Measurements from ENCODE around the gene CALHM3.
"Not testable (repeated sequence)": the region's sequence is repeated elsewhere in the genome, so short reads cannot be mapped to it uniquely, and the experiment has no call there.

The CALHM3 gene

DNA sequence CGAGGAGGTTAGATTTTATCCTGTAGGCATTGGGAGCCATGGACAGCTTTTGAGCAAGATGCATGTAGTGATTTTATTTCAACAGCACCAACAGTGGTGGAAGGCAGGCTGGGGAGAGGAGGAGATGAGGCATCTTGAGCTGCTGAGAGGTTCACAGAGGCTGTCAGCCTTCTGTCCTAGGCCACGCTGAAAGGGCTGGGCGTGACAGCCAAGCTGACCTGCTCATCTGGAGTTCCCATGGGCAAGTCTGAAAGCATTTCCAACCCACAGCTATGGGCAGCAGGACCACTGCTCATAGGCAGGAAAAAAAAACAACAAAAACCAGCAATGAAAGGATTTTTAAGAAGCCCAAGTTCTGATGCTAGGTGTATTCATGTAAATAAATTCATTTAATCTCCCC lies 22.1 kb upstream of the CALHM3 start:
- DNase-seq = no peak

DNA sequence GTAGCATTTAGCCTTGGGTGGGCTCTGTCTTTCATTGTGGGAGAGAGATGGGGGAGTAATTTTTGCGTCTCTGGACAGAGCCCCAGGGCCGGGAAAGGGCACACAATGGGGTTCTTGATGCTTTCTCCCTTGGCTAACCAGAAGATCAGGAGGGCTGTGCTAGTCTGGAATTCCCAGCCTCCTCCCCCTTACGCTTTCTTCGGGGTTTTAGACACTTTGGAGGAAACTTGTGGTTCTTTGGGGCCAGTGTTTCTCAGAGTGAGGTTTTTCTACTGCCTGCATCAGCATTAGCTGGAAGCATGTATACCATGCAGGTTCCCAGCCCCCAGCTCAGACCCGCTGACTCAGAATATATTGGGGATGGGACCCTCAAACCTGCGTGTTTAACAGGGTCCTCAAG lies 21.4 kb upstream of the CALHM3 start:
- DNase-seq = no peak

DNA sequence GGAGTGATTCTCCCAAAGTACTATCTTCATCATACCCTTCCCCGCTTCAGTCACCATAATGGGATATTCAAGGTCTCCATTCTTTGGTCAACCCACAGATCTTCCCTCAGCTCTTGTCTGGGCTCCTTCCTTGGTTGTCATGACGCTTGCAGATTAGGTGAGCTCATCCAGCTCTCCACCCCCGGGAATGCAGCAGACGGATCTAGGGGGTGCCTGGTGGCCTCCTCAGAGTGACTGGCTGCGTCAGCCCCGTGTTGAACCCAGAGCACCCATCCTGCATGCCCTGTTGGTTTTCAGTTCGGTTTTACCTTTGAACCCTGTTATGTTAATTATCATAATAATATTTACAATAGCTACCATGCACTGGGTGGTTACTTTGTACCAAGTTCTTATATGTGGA lies 20.8 kb upstream of the CALHM3 start:
- DNase-seq = no peak

DNA sequence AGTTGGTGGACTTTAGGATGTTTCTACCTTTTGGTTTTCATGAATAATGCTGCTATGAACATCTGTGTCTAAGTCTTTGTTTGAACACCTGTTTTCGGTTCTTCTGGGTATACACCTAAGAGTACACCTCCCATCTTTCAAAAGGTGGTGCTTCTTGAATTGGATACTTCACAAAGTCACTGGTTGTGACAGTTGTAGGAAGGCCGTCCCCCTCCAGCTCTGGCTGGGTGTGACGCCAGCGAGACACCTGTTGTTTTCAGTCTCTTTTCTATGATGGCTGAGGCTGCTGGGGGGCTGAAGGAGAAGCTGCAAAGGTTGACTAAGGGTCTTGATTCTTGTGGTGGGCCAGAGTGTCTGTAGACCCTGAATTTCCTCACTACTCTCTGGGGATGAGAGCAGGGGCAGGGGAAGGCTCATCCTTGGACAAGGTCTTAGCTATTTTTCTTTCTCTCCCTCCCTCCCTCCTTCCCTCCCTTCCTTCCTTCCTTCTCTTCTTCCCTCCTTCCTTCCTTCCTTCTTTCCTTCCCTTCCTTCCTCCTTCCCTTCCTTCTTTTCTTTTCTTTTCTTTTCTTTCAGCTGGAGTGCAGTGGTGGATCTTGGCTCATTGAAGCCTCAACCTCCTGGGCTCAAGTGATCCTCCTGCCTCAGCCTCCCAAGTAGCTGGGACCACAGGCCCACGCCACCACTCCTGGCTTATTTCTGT lies 20.0 kb upstream of the CALHM3 start:
- DNase-seq = no peak

DNA sequence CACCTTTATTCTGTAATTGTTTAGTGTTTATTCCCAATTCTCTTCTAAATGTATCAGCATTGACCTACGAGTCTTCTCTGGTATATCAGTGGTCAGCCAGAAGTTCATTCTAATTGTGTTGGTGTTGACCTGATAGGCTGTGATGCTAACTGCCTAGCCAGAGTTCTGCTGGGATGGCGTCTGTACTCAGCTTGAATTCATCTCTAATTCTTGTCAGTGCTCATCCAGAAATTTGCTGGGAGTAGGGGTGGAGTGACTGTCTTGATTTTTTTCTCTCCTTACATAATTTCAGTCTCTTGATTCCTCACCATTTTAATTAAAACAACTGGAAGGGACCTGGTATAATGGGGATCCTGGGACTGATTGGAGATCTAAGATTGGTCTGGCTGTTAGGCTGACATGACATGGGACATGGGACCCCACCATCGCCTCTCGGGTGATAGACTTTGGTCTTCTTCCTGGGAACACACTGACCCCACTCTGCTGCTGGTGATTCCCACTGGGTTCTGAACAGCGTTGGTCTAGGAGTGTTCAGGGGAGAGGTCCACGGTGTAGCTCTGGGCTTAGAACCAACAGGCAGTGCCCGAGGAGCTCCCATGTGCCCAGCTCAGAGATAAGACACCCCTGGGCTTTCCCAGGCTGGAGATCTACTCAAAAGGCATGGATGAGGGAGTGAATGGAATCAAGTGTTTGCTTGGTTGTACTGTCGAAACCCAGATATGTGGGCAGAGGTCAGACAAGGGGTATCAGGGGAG lies 18.3 kb upstream of the CALHM3 start:
- DNase-seq = no peak

DNA sequence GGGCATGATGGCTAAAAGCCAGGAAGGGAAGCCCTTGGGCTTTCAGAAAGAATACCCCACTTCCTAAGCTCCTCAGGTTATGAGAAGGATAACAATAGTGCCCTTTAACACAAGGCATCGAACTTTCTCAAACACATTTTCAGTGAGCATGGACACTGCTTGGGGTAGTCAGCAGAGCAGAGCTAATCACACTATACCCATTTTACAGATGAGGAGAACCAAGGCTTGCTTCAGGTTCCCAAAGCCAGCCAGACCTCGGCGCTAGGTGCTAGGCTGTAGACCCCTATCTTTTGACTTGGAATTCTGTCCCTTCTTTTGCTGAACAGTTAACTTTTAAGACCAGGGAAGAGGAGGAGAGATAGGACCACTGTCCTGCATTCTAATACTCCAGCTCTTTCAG lies 16.3 kb upstream of the CALHM3 start:
- DNase-seq = no peak

DNA sequence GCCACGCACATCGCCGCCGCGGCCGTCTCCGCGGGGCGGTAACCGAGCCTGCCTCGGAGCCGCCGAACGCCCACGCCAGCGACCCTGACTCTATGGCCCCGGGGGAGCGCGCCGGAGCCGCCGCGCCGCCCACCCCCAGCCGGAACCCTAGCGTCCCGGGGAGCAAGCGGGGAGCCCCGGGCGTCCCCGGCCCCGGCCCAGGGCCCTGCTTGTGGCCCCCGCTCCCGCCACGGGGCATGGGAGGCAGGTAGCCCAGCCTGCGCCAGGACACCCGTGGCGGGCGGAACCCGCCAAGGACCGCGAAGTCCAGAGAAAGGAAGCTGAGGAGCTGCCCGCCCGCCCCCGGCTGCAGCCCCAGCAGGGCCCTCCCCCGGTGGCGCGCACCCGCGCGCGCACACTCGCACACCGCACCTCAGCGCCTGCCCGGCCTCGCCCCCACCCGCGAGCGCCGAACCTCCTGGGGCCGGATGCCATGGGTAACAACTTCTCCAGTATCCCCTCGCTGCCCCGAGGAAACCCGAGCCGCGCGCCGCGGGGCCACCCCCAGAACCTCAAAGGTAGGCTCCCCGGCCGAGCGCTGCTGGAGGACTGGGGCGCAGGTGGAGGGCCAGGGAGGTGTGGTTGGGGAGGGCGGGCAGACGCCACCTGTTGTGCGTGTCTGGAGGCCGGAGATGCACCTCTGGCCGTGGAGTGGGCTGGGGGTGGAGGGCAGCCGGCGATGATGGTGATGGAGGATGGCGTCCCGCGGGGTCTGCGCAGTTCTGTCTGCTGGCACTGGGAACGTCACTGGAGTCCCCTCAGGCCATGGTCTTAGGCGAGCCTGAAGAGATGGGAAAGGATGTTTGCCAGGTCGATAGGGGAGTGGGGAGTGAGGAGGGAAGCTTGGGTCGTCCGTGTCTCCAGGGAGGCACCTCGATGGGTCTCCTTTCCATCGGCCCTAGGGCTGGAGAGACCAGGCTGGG lies 15.2 kb upstream of the CALHM3 start:
- DNase-seq = peak; percentile 6

DNA sequence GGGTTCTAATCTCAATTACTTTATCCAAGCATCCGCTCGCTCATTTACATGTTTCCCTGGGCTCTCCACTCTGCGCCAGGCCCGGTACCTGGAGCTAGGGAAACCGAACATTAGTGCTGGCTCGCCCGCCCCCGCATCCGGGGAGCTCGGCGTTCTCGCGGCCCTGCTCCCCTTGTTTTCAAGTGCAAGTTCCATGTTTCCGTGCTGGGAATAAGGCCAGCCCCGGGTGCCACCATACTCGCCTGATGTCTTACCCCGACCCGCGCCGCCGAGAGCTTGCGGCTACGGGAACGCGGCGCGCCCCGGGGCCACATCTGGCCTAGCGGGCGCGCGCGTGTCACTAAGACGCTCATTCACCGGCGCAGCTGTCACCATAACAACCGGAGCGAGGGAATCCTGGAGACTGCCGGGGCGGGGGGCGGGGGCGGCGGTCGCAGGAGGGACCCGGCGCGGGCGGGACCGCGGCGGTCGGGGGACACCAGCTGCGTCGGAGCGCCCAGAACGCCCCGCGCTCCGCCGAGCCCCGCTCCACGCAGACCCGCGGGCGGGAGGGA lies 14.4 kb upstream of the CALHM3 start, which contains the start of gene NEURL1:
TSS of gene NEURL1 (plus strand) at position 344 of the 554 bp plus-strand sequence. CDS start 683 bp downstream, outside the sequence.
- DNase-seq = peak; percentile 8

DNA sequence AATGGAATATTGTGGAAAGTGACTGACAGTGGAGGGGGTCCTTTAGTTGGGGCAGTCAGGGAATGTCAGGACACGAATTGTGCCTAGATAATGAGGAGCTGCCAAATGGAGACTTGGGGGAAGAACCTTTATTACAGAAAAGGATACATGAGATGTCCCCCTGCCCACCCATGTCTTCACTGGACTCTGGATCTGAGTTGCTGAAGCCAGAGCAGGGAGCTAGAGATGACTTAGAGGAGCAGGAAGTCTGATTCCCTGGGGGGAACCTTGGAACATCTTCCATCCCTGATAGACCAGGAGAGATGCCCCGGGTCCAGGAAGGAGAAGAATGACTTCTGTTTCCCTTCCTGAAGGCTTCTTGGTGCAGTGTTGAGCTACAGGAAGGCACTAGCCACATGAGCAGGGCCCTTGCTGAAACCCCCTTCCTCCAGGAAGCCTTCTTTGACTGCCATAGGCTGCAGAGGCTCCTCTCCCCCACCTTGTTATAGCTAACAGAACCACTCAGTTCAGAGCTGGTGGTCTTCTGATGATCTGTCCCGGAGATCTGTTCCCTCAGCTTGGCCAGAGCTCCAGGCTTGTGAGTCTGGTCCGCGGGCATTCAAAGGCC lies 13.7 kb upstream of the CALHM3 start:
- DNase-seq = no peak

DNA sequence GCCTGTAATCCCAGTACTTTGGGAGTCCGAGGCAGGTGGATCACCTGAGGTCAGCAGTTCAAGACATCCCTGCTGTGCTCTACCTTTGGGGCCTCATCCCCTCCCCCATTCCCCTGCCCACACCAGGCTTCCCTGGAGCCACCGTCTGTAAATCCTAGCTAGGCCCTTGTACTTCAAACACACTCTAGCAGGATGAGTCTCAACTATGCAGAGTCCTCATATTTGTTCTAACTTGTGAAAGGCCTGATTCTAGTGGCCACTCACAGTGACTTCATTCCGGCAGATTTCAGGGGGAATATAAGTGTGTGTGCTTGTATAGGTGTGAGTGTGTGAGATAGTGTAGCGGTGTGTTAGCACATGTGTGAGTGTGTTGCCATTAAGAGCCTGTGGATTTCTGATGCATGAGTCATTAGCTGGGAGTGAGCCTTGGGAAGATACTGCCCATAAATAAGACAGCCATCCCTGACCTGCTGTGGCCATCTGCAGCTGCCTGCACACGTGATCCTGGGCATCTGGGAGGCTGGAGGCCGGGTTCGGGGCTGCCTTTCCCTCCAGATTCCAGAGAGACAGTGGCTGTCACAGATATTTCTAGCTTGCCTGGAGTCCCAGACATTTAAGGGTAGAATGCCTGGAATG lies 12.8 kb upstream of the CALHM3 start:
- no peak for DNase-seq

DNA sequence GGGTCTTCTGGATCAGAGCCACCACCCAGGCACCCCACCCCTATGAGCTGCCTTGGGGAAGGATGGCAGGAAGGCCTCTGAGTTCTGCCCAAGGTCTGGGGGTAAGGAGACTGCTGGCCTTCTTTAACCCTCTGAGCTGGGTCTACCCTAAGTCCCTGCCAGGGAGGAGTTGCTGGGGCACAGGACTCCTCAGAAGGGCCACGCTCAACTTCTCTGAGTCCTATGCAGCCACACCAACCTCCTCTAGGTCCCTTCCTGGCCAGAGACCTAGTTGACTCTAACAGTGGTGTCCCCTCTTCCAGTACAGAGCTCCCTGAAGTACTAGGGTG lies 11.9 kb upstream of the CALHM3 start:
- DNase-seq = no peak

DNA sequence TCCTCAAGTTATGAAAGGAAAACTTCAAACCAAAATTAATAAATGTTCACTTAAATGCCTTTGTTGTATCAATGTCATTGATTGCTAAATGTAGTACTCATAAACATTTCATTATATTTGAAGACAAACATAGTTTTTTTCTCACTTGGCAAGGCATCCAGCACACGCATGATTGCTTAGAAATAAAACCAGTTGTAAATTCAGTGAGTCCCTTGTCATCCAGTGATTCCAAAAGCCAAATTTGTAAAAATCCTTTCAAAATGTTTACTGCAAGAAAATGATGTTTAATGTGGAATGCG lies 8.3 kb upstream of the CALHM3 start:
- no peak for DNase-seq

DNA sequence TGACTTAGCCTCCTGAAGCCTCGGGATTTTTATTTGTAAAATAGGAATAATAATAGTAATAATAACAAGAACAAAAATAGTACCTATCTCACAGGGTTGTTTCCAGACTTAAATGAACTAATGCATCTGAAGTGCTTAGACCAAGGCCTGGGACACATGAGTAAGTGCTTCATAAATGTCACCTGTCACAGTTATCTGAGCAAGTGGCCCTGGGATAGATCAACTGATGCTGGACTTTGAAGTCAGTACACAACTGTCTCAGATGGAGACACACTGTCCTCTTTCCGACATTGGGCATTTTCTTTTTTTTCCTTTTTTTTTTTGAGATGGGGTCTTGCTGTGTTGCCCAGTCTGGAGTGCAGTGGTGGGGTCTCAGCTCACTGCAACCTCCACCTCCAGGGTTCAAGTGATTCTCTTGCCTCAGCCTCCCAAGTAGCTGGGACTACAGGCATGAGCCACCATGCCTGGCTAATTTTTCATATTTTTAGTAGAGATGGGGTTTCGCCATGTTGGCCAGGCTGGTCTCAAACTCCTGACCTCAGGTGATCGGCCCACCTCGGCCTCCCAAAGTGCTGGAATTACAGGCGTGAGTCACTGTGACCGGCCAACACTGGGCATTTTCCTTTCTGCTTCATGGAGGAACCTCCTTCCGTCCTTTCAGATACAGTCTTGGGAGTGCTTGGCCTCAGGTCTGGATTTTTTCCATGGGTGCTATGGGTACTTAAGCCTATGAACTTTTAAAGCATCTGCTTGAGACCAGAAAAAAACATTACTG lies 7.8 kb upstream of the CALHM3 start:
- not testable (repeated sequence) for DNase-seq

DNA sequence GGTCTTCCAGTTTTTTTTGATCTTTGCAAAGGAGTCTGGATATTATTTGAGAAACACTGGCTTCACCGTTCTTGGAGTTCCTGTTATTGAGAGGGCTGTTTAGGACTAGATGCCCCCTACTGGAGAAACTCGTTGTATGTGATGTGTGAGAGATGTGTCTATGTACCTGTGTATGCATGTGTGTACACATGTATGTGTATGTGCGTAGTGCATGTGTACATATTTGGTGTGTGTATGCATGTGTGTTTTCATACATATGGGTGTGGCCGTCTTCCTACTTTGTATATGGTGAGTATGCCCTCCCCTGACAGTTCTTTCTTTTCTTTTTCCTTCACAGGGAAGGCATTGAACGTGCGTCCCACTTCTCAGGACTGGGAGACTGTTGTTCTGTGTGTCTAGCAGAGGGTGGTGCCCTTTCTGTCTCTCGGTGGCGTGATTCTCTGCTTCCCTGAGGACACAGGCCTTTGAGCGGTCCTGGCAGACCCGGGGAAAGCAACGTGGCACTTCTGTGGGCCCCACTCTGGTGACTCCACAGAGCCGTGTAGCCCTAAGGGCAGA lies 3.0 kb upstream of the CALHM3 start:
- DNase-seq = peak; percentile 12

DNA sequence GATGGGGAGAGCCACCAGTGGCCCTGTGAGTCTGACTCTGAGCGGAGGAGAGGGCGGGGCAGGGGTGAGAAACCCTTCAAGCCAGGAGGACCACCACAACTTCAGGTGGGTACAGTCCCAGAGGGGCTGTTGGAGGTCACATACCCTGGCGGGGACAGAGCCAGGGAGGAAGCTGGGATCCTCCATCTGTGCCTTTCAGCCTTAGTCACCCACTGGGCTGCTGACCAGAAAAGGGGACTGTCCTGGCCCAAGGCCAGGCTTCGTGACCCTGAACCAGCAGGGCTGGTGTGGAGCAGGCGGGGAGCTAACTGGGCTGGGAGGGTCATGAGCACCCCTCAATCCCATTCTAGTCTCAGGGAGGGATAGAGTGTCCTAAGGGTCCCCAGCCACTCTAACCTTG lies 1.5 kb upstream of the CALHM3 start:
- no peak for DNase-seq

DNA sequence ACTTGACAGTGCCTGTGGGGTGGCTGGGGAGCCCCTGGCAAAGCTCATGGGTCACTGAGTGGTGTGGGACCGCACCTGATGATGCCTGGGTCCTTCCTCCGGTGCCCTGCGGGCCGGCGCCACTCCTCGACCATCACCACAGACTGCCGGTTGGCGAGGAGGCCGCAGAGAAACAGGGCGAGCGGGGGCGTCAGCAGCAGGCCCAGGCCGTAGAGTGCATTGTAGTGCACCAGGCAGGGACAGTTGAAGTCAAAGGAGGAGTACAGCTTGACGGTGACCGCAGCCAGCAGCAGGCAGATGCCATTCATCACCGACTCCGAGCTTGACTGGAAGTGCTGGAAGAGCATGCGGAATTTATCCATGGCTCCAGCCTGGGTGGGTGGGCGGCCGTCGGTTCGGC lies 369 bp downstream of the CALHM3 start:
- DNase-seq = no peak

DNA sequence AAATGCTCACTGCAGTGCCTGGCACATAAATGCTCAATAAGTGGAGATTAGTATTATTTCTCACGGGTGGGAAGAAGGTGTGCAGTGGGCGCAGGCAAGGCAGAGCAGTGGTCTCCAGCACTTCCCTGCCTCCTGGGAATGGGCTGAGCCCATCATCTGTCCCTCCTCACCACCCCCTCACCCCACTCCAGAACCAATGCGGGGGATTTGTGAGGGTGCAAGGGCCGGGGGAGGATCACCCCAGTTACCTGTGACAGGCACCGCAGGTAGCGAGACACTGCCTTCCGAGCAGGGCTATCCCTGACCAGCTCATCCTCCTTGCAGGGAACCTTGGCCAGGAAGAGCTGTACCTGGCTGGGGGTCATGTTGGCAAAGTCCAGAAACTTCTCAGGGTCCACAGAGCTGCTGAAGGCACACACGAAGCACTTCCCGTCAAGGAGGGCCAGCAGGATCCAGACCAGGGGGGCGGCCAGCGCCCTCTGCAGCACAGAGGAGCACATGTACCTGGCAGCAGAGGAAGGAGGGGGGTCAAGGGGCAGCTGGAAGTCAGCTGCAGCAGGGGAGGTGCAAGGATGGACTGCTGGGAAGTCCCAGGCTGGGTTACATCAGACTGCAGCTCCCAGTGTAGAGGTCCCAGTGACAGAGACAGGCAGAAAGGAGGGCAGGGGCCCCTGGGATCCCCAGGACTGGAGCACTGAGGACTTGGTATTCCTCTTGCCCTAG lies 2.8 kb downstream of the CALHM3 start:
- no peak for DNase-seq

DNA sequence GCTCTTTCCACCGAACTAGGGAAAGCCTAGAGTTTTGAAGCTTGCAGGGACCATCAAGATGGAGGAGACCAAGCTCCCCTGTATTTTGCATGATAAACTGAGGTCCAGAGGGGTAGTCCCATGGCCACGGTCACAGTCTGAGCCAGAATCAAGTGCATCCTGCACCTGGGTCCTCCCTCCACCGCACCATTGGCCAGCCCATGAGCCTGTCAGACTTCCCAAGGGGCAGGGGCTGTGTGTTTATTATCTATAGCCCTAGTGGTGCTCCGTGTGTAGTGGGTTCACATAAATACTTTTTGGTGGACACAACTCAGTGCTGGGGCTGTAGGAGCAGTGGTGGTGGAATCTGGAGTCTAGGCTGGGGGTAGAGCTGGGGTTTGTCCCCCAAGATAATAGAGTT lies 3.6 kb downstream of the CALHM3 start:
- no peak for DNase-seq

DNA sequence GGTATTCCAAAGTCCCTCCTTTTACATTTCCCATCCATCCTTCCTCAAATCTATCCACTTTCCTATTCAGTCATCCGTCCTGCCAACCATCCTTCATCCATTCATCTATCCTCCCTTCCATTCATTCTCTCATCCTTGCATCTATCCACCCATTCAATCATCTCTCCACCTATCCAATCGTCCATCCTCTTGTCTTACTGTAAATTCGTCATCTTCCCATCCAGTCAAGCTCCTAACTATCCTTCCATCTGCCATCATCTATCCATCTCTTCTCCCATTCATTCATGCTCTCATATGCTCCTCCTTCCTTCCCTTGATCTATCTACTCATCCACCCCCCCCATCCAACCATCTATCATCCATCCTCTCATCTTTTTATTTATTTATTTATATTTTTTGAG lies 5.0 kb downstream of the CALHM3 start:
- no peak for DNase-seq

DNA sequence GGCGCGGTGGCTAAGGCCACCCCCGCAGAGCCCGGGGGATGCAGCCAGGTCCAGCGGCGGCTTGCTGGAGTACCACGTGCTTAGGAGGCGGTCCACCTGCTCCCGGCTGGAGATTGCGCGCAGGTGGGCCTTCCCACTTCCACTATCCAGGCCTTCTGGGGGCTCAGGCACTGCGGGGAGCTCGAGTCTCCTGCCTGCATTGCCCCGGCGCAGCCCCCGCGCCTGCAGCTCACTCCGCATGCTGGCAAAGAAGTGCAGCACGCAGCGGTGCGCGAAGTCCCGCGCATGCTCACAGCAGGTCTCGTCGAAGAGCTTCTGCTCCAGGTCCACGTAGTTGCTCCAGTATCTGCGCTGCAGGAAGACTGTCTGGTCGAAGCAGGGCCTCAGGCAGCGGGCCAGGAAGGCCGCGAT lies 5.8 kb downstream of the CALHM3 start:
- DNase-seq = no peak

DNA sequence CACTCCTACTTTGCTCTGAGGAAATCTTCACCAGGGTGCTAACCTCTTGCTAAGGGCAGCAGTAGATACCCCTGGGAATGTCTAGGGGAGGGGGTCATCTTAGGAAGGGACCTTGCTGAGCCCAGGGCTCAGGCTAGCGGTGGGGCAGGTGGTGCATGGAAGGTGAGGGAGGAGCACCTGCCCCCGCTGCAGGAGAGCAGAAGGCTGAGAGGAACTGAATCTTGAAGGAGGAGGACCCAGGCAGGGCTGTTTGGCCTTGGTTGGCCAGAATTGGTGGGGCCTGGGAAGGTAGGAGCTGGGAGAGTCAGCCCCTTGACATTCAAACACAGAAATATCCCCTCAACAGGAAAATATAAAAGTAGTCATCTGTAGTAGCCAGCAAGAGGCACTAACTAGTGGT lies 7.0 kb downstream of the CALHM3 start:
- DNase-seq = no peak

Data from stimulated activated naive CD4-positive, alpha-beta T cell treated with Interleukin-2 at 50 U/mL for 16 hours (primary cell).